ENCODE results near the gene FEZ2.

- no peak for TF ChIP-seq CTCF (IDR thresholded peaks at IDR 0.05)
- TF ChIP-seq POLR2A (IDR thresholded peaks at IDR 0.05): no peak
These were observed 72.7 kb downstream of the FEZ2 start for GRCh38 chr2:36525245-36525644.

Data from testis (tissue), 2 donors.